SH-SY5Y (cell line): ENCODE data around the gene ABTB2.

Source experiments
- GATA2 ChIP-seq: IDR thresholded peaks from 2 replicates; pipeline ENCODE4 v1.6.1; 2011; ENCODE audit warnings: mild to moderate bottlenecking, low read depth, low read length
- GATA3 ChIP-seq: IDR thresholded peaks from 2 replicates; pipeline ENCODE4 v1.6.1; 2011; ENCODE audit warnings: low read depth, mild to moderate bottlenecking, low read length, moderate library complexity

The ABTB2 gene

DNA sequence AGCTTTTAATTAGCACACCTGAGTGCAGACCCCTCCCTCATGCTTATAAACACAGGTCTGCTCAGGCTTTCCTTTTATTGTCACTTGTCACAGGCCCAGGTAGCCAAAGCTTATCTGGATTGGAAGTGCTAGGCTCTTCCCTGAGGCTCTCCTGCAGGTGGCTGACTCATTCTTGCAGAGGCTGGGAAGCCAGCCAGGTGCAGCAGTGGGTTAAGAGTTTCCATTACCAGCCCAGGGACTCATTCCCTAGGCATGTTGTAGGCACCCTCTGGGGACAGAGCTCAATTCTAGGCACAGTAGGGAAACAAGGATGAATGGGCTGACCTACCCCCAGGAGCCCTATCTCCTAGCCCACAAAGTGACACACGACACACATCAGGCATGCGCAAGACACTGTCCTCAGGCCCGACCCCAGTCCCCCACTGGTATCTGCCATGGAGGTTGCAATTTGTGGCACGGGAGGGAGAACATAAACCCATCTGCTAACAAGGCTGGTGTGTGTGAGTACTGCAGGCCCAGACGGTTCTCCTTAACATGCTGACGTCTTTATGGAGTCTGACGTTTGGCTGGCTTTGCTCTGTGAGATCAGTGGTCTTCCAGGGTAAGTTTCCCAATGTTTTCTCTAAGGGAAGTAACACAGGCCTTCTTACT is 94.2 kb downstream of the ABTB2 start:
- no peak for TF ChIP-seq GATA2
- no peak for TF ChIP-seq GATA3

DNA sequence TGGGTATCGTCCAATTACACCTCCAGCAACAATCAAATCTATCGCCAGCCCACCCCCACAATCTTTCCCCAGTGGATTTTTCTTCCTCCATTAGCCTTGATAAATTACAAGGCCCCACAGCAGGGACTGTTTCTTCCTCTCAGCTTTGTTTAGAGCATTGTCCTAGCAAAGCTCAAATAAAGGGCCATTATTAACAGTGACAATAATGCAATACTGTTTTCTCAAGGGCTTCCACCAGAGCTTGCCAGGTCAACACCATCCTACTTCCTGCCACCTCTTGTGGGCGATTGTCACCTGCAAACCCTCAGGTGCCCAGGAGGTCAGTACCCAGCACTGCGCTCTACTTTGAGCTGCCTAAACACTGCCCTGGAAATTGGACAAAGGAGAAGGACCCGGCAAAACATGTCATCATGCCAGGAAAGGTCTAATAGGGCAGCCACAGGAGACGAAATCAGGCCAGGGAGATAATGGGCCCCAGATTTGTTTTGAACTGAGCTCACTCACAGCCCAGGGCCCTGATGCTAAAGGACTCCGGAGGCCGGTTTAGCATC is 95.2 kb downstream of the ABTB2 start:
- TF ChIP-seq GATA3 (no peak), GATA2 (no peak)

DNA sequence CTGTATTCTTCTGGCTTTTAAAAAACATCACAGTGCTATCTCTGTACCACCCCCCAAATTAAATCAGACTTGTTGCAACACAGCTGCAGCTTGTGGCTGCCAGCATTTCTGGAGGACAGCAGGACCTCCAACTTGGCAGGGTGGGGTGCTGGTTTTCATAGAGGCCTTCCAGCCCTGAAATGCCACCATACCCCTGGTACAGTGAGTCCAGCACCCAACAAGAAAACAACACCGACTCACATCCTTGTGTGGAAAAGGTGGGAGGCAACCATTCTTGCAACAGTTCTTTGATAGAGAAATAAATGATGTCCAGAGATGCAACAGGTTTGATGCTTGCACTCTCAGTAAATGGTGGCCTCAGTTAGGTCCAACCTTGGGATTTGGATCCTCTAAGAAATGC is 96.0 kb downstream of the ABTB2 start:
- TF ChIP-seq GATA3 (no peak), GATA2 (no peak)

DNA sequence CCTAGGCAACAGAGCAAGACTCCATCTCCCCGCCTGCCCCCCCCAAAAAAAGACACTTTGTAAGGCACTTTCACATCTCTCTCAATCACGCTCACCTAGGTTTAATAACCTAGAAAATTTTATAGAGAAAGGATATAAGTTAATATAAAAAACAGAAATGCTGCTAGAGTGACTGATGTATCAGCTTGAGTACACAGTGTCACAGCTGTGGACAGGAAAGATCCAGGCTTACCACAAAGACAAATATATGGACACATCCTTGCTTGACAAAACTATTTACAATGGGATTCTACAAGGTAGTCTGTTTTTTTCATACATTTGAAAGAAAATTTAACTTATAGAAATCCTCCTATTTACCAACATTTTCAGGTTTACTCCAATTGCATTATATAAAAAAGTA is 96.7 kb downstream of the ABTB2 start:
- no peak for TF ChIP-seq GATA3
- TF ChIP-seq GATA2 = no peak

DNA sequence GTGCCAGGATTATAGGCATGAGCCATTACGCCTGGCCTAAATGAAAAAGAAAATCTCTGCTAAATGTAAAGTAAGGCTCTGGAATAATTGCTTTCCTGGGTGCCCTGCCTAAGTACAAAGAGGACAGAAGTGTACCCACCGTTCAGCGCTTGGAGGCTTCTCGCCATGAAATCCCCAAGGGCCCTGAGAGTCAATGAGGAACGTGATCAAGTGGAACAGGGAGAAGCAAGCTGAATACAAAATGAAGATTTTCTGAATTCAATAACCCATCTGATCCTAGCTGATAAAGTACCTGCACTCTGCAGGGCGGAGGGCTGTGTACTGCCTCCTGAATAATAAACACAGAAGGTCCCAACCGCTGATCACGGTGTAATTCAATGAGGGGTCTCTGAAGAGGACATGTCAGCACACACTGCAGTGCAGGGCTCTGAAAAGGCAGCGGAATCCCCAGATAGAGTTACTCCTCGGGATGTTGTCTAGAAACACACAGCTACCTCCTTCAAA is 97.7 kb downstream of the ABTB2 start:
- TF ChIP-seq GATA3 = no peak
- TF ChIP-seq GATA2 = no peak

DNA sequence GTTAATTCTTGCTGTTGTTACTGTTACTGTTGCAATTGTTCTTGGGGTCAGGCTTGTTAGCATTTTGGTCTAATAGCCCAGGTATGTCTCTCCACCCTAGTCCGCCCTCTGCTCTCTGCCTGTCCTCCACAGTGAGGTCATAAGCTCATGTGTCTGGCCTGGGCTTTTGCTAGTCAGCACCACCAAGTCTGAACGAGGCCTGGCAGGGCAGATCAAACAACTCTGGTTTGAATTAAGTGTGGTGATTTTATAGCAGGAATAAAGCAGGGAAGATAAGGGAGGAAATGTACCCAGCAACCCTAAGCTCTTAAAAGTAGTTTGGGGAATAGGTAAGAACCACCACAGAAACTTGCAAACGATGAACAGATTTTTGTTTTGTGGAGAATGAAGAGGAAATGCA is 98.7 kb downstream of the ABTB2 start:
- TF ChIP-seq GATA2 (peak; percentile 52; the same call in 1 of the 2 replicates), GATA3 (no peak)

DNA sequence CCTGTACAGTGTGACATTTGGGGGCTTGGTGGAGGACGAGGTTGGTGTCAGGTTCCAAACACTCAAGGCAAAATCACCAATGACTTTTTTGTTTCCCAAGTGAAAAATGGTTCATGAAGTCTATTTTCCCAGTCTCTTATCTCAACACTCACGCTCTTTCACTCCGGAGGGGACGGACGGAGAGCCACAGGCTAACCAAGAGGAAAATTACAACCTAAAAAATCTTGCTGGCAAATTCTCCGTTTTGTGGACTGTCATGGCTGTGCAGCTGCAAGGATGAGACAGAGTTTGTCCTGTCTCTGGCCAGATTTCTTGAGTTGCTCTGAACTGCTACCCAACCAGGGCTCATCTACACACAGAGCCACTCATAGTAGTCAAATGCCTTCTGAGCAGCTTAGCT is 101.2 kb downstream of the ABTB2 start:
- TF ChIP-seq GATA3 (no peak), GATA2 (no peak)

DNA sequence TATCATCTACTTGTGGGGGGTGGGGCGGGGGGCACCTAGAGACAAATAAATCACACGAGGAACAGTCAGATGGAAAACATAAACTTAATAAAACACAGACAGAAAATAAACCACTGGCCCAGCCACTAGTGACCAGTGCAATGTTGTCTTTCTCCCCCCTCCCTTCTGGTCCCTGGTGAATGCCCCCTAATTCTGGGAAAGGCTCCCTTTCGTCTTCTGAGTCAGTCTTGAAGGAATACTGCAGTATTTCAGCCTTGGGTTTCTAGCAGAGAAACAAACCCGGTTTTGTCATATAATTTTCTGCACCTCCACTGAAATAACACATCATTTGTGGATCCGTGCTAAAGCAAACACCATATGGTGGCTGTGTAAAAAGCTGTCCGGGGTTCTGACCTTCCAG is 101.7 kb downstream of the ABTB2 start:
- no peak for TF ChIP-seq GATA2
- no peak for TF ChIP-seq GATA3

DNA sequence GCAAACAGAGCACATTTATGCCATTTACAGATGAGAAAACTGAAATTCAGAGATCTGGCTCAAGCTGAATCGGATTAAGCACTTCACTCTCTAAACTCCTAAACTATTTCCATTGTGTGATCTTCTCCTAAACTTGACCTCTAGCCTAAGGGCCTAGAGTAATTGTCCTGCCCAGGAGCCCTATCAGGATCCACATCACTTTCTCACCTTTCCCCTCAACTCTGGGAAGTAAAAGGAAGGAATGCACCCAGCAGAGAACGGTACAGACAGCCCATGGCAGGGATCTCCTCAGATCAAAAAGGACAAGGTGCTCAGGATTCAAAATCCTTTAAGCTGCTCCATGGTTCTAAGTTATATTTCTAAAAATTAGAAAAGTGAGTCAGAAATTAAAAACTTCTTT is 102.7 kb downstream of the ABTB2 start:
- TF ChIP-seq GATA3 = no peak

DNA sequence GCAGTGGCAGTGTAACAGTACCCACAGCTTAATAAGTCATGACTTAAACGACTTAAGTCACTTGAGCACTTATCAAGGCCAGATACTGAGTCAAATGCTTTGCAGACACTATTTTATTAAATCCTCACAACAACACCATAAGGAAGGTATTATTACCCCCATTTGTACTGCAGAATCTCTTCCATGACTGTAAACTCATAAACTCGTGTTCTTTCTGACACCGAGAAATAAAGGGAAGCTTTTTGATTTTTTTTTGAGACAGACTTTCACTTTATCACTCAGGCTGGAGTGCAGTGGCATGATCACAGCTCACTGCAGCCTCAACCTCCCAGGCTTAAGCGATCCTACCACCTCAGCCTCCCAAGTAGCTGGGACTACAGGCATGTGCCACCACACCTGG is 103.8 kb downstream of the ABTB2 start:
- TF ChIP-seq GATA2 (no peak), GATA3 (no peak)

DNA sequence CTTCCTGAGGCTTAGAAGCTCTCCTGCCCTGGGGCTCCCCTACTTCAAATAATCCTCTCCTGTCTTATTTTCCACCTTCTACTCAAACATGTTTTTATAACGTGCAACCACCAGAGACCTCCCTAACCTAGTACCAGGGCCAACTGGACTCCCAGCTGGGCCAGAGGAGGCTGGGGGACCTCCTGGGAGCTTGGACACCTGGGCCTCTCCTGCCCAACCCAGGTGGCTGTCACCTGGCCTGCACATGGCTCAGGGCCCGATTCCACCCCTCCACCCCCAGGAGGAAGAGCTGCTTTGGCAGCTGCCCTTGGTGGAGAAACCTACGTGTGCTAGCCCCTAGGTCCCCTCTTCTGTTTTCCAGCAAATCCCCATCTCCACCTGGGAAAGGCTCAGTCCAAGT is 105.2 kb downstream of the ABTB2 start:
- no peak for TF ChIP-seq GATA3

DNA sequence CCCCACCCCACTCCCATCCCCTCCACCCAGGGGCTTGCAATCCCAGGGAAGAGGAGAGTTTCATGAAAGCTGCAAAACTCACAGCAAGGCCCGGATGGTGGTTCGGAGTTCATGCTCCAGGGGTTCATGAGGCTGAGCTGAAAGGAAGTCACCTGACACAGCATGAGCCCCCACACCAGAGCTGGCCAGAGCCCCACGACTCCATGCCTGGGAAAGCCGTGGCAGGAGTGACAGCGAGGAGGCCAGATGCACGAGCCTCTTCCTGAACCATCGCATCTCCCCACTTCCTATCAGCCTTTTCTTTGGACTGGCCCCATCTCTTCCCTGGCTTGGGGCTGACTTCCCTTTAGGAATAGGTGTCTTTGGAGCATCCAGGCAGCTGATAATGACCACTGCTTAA is 105.8 kb downstream of the ABTB2 start:
- TF ChIP-seq GATA2 = no peak
- no peak for TF ChIP-seq GATA3

DNA sequence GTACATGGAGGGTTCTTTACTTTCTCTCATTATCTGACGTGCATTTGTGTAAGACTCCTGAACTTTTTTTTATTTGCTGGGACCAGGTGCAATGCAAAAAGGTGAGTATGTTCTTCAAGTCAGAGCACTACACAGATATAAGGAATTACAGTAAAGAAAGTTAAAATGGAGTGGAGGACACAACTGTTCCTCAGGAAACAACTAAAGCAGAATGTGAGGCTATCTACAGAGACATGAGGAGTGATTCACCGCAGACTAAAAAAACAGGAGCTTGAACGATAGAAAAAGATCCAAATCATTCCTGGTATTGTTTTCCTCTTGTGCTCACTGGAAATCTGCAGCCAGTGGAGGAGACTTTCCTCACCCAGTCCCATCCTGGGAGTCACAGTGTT is 106.2 kb downstream of the ABTB2 start:
- no peak for TF ChIP-seq GATA3
- no peak for TF ChIP-seq GATA2

DNA sequence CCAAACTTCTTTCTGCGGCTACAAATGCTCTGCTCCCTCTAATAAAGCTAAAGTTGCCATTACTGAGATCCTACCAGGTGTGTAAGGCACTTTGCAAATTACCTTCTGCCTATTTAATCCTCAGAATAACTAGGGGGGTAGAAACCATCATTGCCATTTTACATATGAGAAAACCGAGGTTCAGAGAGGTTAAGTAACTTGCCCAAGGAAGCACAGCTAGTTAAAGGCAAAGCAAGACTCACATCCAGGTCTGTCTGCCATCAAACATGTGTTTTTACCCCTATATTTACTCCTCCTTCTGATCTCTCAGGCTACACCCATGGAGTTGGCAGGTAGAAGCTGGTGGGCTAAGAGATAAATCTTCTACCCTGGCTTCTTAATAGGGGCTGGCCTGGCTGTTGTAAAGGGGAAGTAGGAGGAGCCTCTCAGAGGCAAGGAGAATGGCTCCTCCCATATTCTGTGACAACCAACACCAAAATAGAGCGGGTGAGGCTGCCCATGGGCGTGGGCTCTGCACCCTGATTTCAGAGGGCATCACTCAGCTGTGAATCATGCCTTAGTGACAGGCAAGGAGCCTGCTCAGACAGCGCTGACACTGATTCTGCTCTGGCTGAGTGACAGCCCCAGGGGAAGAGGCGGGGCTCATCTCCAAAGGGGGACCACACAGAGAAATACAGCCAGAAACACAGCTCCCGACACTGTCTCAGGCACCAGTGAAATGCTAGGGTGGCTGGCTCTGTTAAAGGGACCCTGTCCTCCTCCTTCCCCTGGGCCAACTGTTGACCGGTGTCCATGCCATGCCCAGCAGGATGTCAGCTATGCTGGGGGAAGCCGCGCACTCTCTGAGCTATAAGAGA is 106.8 kb downstream of the ABTB2 start:
- TF ChIP-seq GATA2 = no peak
- TF ChIP-seq GATA3 = no peak

DNA sequence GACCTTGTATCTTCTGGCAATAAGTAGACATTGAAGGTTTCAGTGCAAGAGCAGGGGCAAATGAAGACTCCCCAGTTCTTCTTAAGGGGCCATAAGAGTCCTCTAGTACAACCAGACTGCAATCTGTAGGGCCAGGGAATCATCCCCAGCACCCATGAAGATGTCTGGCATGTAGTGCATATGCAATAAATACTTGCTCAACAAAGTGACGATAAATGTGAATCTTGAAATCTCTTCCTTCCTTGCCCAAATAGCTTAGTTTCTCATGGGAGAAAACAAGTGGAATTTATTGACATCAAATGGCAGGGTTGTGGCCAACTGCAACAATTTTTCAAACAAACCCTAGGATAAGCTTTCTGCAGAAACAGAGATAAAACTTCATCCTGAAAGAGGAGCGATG is 107.6 kb downstream of the ABTB2 start:
- no peak for TF ChIP-seq GATA3
- no peak for TF ChIP-seq GATA2
